CD1c-positive myeloid dendritic cell (primary cell): Measurements from ENCODE around the gene RTP5.
"Not testable (repeated sequence)": the region's sequence is repeated elsewhere in the genome, so short reads cannot be mapped to it uniquely, and the experiment has no call there.

Experiments
- DNase-seq: peaks from one replicate; pipeline ENCODE4 v3.0.0-alpha.2; 2016; ENCODE audit errors: extremely low spot score

RTP5 gene

GRCh38 chr2:241902357-241902991 is 32.9 kb downstream of the RTP5 start:
- no peak for DNase-seq

GRCh38 chr2:241903121-241904010 is 33.8 kb downstream of the RTP5 start:
- DNase-seq: no peak

- no peak for DNase-seq
Measured at GRCh38 chr2:241904011-241904718, 34.6 kb downstream of the RTP5 start.

GRCh38 chr2:241904791-241905710 is 35.5 kb downstream of the RTP5 start:
- no peak for DNase-seq

GRCh38 chr2:241905716-241906377 is 36.3 kb downstream of the RTP5 start:
- no peak for DNase-seq

GRCh38 chr2:241906378-241906770 is 36.8 kb downstream of the RTP5 start:
- DNase-seq: not testable (repeated sequence)

GRCh38 chr2:241906826-241907570 is 37.5 kb downstream of the RTP5 start:
- DNase-seq: no peak

GRCh38 chr2:241907831-241908230 is 38.3 kb downstream of the RTP5 start:
- DNase-seq: not testable (repeated sequence)

- no peak for DNase-seq
Measured at GRCh38 chr2:241908686-241909420, 39.3 kb downstream of the RTP5 start.

GRCh38 chr2:241909769-241910168 is 40.2 kb downstream of the RTP5 start:
- DNase-seq: no peak

GRCh38 chr2:241910604-241911520 is 41.3 kb downstream of the RTP5 start:
- no peak for DNase-seq

GRCh38 chr2:241911551-241911950 is 42.0 kb downstream of the RTP5 start:
- no peak for DNase-seq

- no peak for DNase-seq
Measured at GRCh38 chr2:241912021-241912555, 42.6 kb downstream of the RTP5 start.

- DNase-seq: no peak
Measured at GRCh38 chr2:241913703-241914102, 44.2 kb downstream of the RTP5 start.

GRCh38 chr2:241914542-241914941 is 45.0 kb downstream of the RTP5 start:
- DNase-seq: no peak

GRCh38 chr2:241921631-241922030 is 52.1 kb downstream of the RTP5 start:
- DNase-seq: not testable (repeated sequence)

GRCh38 chr2:241922411-241922810 is 52.9 kb downstream of the RTP5 start:
- DNase-seq: no peak
